Loucy (cell line): ENCODE measurements around the gene TUBA1C.
"Not testable (repeated sequence)": the region's sequence is repeated elsewhere in the genome, so short reads cannot be mapped to it uniquely, and the experiment has no call there.

Source experiments
- CTCF ChIP-seq: fragments of 200-600 bp; sonication (generic); conservative IDR thresholded peaks from 2 replicates; pipeline ENCODE4 v1.5.1; 2014; ENCODE audit warnings: mild to moderate bottlenecking, antibody characterized with exemption, low read length
- EZH2phosphoT487 ChIP-seq: fragments of 200-600 bp; IDR thresholded peaks from 2 replicates; pipeline ENCODE4 v1.6.1; 2018; ENCODE audit warnings: antibody characterized with exemption, mild to moderate bottlenecking, moderate library complexity, borderline replicate concordance

- not testable (repeated sequence) for TF ChIP-seq CTCF, EZH2phosphoT487
Measured at GRCh38 chr12:49317118-49317517, 52.2 kb downstream of the TUBA1C start.
